Thyroid gland (tissue), 4 donors: ENCODE measurements around the gene PTP4A2. TPM values are rescaled to one million over a fixed set of nuclear protein-coding genes. Genes with fewer than 3 reads are reported as not detected.

Experiments
- DNase-seq, 2 donors: peaks; one replicate each; pipeline ENCODE4 v3.0.0-alpha.2; 2019
- H3K27ac ChIP-seq, 3 donors: fragments of 200-600 bp; sonication (generic); 1 replicate in 2 of 3; 2 replicates in 1 of 3; pipeline ENCODE4 v1.5.1; 2016 to 2019; ENCODE audit warnings: mild to moderate bottlenecking in 1 of 3, moderate library complexity in 1 of 3
- H3K27me3 ChIP-seq: fragments of 200-600 bp; sonication (generic); one replicate; pipeline ENCODE4 v1.5.1; 2019
- H3K36me3 ChIP-seq, 2 donors: fragments of 200-600 bp; sonication (generic); one replicate each; pipeline ENCODE4 v1.5.1; 2016 to 2019
- H3K4me1 ChIP-seq, 2 donors: fragments of 200-600 bp; sonication (generic); one replicate each; pipeline ENCODE4 v1.5.1; 2017 to 2019
- H3K4me3 ChIP-seq, 3 donors: fragments of 200-600 bp; sonication (generic); replicated peaks in 1 of 3; 1 replicate in 2 of 3; 2 replicates in 1 of 3; pipeline ENCODE4 v1.5.1; 2016; ENCODE audit warnings: mild to moderate bottlenecking in 1 of 3
- H3K9me3 ChIP-seq: fragments of 200-600 bp; sonication (generic); one replicate; pipeline ENCODE4 v1.5.1; 2017
- CTCF ChIP-seq, 6 experiments: fragments of 200-600 bp in 3 of 6; fragments of 450-650 bp in 3 of 6; sonication (generic) in 3 of 6; IDR thresholded peaks; one replicate each; pipeline ENCODE4 v1.5.1; 2016 to 2019; ENCODE audit warnings: antibody characterized with exemption in 6 of 6, mild to moderate bottlenecking in 2 of 6, inconsistent platforms in 1 of 6, moderate library complexity in 1 of 6
- POLR2A ChIP-seq, 2 donors: fragments of 450-650 bp; IDR thresholded peaks; one replicate each; pipeline ENCODE4 v1.6.1; 2017; ENCODE audit warnings: antibody characterized with exemption in 2 of 2, mild to moderate bottlenecking in 2 of 2, moderate library complexity in 1 of 2
- WGBS, 2 donors: methylation state at CpG; one replicate each; pipeline ENCODE4 v1.1.5; 2017; 5-methylcytosine and 5-hydroxymethylcytosine counted together
- intact Hi-C: fragments of 100-400 bp; cut with DNase I; formaldehyde crosslinking; loops from one replicate; pipeline ENCODE4 v1.15.1; 2023
- total RNA-seq, 4 donors: library from RNA; depleted of rRNA; stranded (reverse); fragments of >200 nt; gene quantifications; one replicate each; pipeline ENCODE4 v1.2.3, GENCODE V29; 2016

The PTP4A2 gene
- total RNA-seq, 4 donors from 2014 or later, result 204 to 507 (median 328) TPM

GRCh38 chr1:31957701-31958674, 19.8 kb upstream of the PTP4A2 start:
- DNase-seq, result no peak
- peak overlapping the region in 2 of 3 donors; percentile 36 to 96 for H3K27ac ChIP-seq
- intact Hi-C loops, result no loop called here

GRCh38 chr1:31955917-31956736, 18.0 kb upstream of the PTP4A2 start:
- intact Hi-C loops, result no loop called here
- Histone ChIP-seq H3K4me1 (peaks cover 35 to 67% of the 10 kb centered on the region in 2 donors), H3K4me3 (no peak overlapping the region)

More at GRCh38 chr1:31957701-31958674, 19.8 kb upstream of the PTP4A2 start:
- WGBS, 2 donors, result 78 to 79% methylated on average over 9 of the region's 9 CpGs
- H3K4me1 ChIP-seq, result peaks cover 26 to 63% of the 10 kb centered on the region in 2 donors
- no peak for TF ChIP-seq POLR2A (IDR thresholded peaks at IDR 0.05)
- no peak for TF ChIP-seq CTCF (IDR thresholded peaks at IDR 0.05)
- H3K27me3 ChIP-seq, result no peaks in the 10 kb centered on the region
- H3K36me3 ChIP-seq, result no peaks in the 10 kb centered on the region
- H3K9me3 ChIP-seq, result no peaks in the 10 kb centered on the region
- no peak overlapping the region for H3K4me3 ChIP-seq

GRCh38 chr1:31954607-31955283, 16.6 kb upstream of the PTP4A2 start:
- no peaks in the 10 kb centered on the region for H3K27me3 ChIP-seq
- peak overlapping the region; percentile 90 to 100 (median 96) for H3K27ac ChIP-seq
- no peak overlapping the region for H3K4me3 ChIP-seq
- DNase-seq, result peak; percentile 81 to 82
- TF ChIP-seq CTCF (IDR thresholded peaks at IDR 0.05) (no peak), POLR2A (IDR thresholded peaks at IDR 0.05) (peak in 1 of 2 donors; percentile 63)
- no peaks in the 10 kb centered on the region for H3K36me3 ChIP-seq
- no peaks in the 10 kb centered on the region for H3K9me3 ChIP-seq
- intact Hi-C loops, result no loop called here
- WGBS, 2 donors, result 6 to 12% methylated on average over 6 of the region's 6 CpGs
- H3K4me1 ChIP-seq, result peaks cover 35 to 68% of the 10 kb centered on the region in 2 donors

More at GRCh38 chr1:31955917-31956736, 18.0 kb upstream of the PTP4A2 start:
- 57 to 71% methylated on average over 11 of the region's 11 CpGs for WGBS, 2 donors
- no peaks in the 10 kb centered on the region for H3K27me3 ChIP-seq
- H3K27ac ChIP-seq, result peak overlapping the region; percentile 90 to 100 (median 96)
- no peaks in the 10 kb centered on the region for H3K36me3 ChIP-seq
- peak; percentile 77 to 79 for DNase-seq
- TF ChIP-seq POLR2A (IDR thresholded peaks at IDR 0.05) (peak in 1 of 2 donors; percentile 27), CTCF (IDR thresholded peaks at IDR 0.05) (peak in 3 of 6 experiments; percentile 5 to 31 (median 30))
- no peaks in the 10 kb centered on the region for H3K9me3 ChIP-seq

- intact Hi-C loops, result no loop called here
- TF ChIP-seq CTCF (IDR thresholded peaks at IDR 0.05) (no peak), POLR2A (IDR thresholded peaks at IDR 0.05) (no peak)
- H3K4me3 ChIP-seq, result no peak overlapping the region
- no peaks in the 10 kb centered on the region for H3K27me3 ChIP-seq
- peaks cover 35 to 66% of the 10 kb centered on the region in 2 donors for H3K4me1 ChIP-seq
- no peaks in the 10 kb centered on the region for H3K9me3 ChIP-seq
- WGBS, 2 donors, result 31 to 65% methylated on average over 2 of the region's 2 CpGs
- H3K27ac ChIP-seq, result peak overlapping the region; percentile 17 to 100 (median 69)
- DNase-seq, result no peak
- H3K36me3 ChIP-seq, result no peaks in the 10 kb centered on the region
These were observed 14.7 kb upstream of the PTP4A2 start for GRCh38 chr1:31952825-31953220.
